HG02884 (cell line): ENCODE measurements around the gene PRSS2.
A peak's percentile ranks its signal among the peaks of the same experiment; 100 is the strongest.
"Not testable (repeated sequence)": the region's sequence is repeated elsewhere in the genome, so short reads cannot be mapped to it uniquely, and the experiment has no call there.

ENCODE experiments used
- ATAC-seq: cut with Tn5 transposase; IDR thresholded peaks from one replicate; pipeline ENCODE4 v1.9.1; 2021; ENCODE audit warnings: mild to moderate bottlenecking, moderate library complexity; ENCODE audit not compliant: unreplicated experiment

Gene PRSS2

GRCh38 chr7:142770661-142771352 is at the start of gene PRSS2:
TSS of gene PRSS2 (plus strand) at chr7:142770970. CDS start at chr7:142770983, 13 bp downstream.
- peak; percentile 28 for ATAC-seq

GRCh38 chr7:142720986-142721385 is 49.8 kb upstream of the PRSS2 start:
- ATAC-seq = no peak

GRCh38 chr7:142722248-142722794 is 48.4 kb upstream of the PRSS2 start:
- no peak for ATAC-seq

GRCh38 chr7:142733271-142733670 is 37.5 kb upstream of the PRSS2 start:
- ATAC-seq = no peak

- peak; percentile 96 for ATAC-seq
Measured at GRCh38 chr7:142739923-142740492, 30.8 kb upstream of the PRSS2 start.

- ATAC-seq = no peak
Measured at GRCh38 chr7:142740786-142741185, 30.0 kb upstream of the PRSS2 start.

- not testable (repeated sequence) for ATAC-seq
Measured at GRCh38 chr7:142741932-142742331, 28.8 kb upstream of the PRSS2 start.

GRCh38 chr7:142745091-142745635 is 25.6 kb upstream of the PRSS2 start:
- no peak for ATAC-seq

- ATAC-seq = no peak
Measured at GRCh38 chr7:142745745-142746144, 25.0 kb upstream of the PRSS2 start.

GRCh38 chr7:142746264-142746663 is 24.5 kb upstream of the PRSS2 start:
- ATAC-seq = no peak

- ATAC-seq = not testable (repeated sequence)
Measured at GRCh38 chr7:142748410-142748809, 22.4 kb upstream of the PRSS2 start.

- ATAC-seq = no peak
Measured at GRCh38 chr7:142749218-142749993, 21.4 kb upstream of the PRSS2 start, which contains the start of gene PRSS1. TSS of gene PRSS1 (plus strand) at chr7:142749472. CDS start at chr7:142749485, 13 bp downstream.

GRCh38 chr7:142750321-142750938 is 20.3 kb upstream of the PRSS2 start:
- ATAC-seq = no peak

GRCh38 chr7:142751526-142752175 is 19.1 kb upstream of the PRSS2 start:
- not testable (repeated sequence) for ATAC-seq

GRCh38 chr7:142752376-142753225 is 18.2 kb upstream of the PRSS2 start:
- no peak for ATAC-seq

GRCh38 chr7:142753366-142753765 is 17.4 kb upstream of the PRSS2 start:
- no peak for ATAC-seq

- ATAC-seq = not testable (repeated sequence)
Measured at GRCh38 chr7:142753925-142754491, 16.8 kb upstream of the PRSS2 start.

GRCh38 chr7:142754681-142755575 is 15.8 kb upstream of the PRSS2 start:
- ATAC-seq = no peak
